Measurements from ENCODE around the gene CACNA1F.

The CACNA1F gene

DNA sequence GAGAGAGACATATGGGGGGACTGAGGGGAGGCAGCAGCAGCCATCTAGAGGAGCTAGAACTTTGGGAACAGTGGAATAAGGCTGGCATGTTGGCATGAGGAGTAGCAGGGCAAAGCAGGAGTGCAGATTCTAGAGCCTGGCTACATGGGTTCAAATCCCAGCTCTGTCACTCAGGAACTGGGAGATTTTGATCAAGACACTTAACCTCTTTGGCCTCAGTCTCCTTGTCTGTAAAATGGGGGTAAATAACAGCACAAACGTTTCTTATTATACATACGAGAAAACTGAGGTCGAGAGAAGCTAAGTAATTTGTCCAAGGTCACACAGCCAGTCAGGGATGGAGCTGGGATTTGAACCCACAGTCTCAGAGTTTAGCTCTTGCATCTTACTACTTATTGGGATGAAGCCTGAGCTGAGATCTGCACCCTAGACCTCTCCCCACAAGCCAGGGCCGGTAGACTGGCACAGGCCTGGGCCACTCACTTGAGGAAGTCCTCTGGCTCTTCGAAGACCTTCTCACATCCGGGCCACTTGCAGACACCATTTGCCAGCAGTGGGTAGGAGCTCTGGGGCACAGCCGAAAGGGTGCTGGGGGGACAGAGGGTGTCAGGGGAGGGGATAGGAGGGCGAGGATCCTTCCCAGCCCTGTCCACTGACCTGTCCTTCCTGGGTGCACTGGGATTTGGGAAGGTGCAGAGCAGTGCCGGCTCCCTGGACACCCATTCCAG is 23.3 kb upstream of the CACNA1F start:
- H3K4me2 ChIP-seq (ENCODE audit: low read length): no peak overlapping the region
- no peak overlapping the region for H4K8ac ChIP-seq (ENCODE audit: low read depth, low read length)
- H3K4me3 ChIP-seq (ENCODE audit: low read length): no peak overlapping the region
- no peaks in the 10 kb centered on the region for H3K36me3 ChIP-seq (ENCODE audit: control insufficient read depth, insufficient read depth, low read length)
- no peaks in the 10 kb centered on the region for H3K27me3 ChIP-seq (ENCODE audit: insufficient read depth, low read length, poor library complexity)
- no peak overlapping the region for H3K4ac ChIP-seq (ENCODE audit: low read depth, low read length)
- H3K79me1 ChIP-seq (ENCODE audit: low read length): no peaks in the 10 kb centered on the region
- no peak overlapping the region for H2AK5ac ChIP-seq (ENCODE audit: low read length)
- no peak overlapping the region for H2BK15ac ChIP-seq (replicated peaks; ENCODE audit: low read depth)
- H2BK5ac ChIP-seq (ENCODE audit: low read length): no peak overlapping the region
- H3K18ac ChIP-seq (ENCODE audit: low read length): no peak overlapping the region
- H3K9ac ChIP-seq (ENCODE audit: low read length): no peak overlapping the region
- H3K27ac ChIP-seq (ENCODE audit: low read depth, low read length): no peak overlapping the region
- H3K79me2 ChIP-seq (ENCODE audit: control insufficient read depth, insufficient read depth, low read length): no peaks in the 10 kb centered on the region
- H3K4me1 ChIP-seq (ENCODE audit: control insufficient read depth, low read depth, low read length): no peaks in the 10 kb centered on the region
- no peak overlapping the region for H3K23ac ChIP-seq (ENCODE audit: low read length)
- no peak for DNase-seq
- H2BK120ac ChIP-seq (ENCODE audit: low read depth, low read length): no peak overlapping the region
- H3K56ac ChIP-seq (ENCODE audit: low read length): no peak overlapping the region
- WGBS (ENCODE audit: extremely low coverage, insufficient coverage, low lambda C conversion rate): no CpG with 5 or more reads among the region's 9 CpGs
- H4K5ac ChIP-seq (ENCODE audit: low read length): no peak overlapping the region

DNA sequence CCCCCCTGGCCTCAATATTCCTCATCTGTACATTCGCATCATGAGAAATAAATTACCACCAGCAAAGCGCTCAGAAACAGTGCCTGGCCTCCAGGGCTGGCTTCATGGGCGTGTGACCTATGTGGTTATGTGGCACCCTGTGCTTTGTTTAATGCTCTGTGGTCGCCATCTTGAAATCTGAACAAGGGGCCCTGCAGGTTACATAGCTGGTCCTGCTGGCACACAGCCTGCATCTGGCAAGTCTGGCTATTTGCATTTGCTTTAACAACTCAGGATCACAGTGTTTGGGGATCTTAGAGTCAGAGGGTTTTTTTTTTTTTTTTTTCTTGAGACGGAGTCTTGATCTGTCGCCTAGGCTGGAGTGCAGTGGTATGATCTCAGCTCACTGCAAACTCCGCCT is 21.5 kb upstream of the CACNA1F start:
- Histone ChIP-seq H3K23ac (ENCODE audit: low read length) (no peak overlapping the region), H4K8ac (ENCODE audit: low read depth, low read length) (no peak overlapping the region), H3K4ac (ENCODE audit: low read depth, low read length) (no peak overlapping the region), H4K5ac (ENCODE audit: low read length) (no peak overlapping the region), H3K4me2 (ENCODE audit: low read length) (no peak overlapping the region), H2BK120ac (ENCODE audit: low read depth, low read length) (no peak overlapping the region), H3K27ac (ENCODE audit: low read depth, low read length) (no peak overlapping the region), H3K4me1 (ENCODE audit: control insufficient read depth, low read depth, low read length) (no peaks in the 10 kb centered on the region), H2AK5ac (ENCODE audit: low read length) (no peak overlapping the region), H2BK15ac (replicated peaks; ENCODE audit: low read depth) (no peak overlapping the region), H3K56ac (ENCODE audit: low read length) (no peak overlapping the region), H3K18ac (ENCODE audit: low read length) (no peak overlapping the region), H3K9ac (ENCODE audit: low read length) (no peak overlapping the region), H3K79me2 (ENCODE audit: control insufficient read depth, insufficient read depth, low read length) (no peaks in the 10 kb centered on the region), H3K4me3 (ENCODE audit: low read length) (no peak overlapping the region), H2BK5ac (ENCODE audit: low read length) (no peak overlapping the region), H3K79me1 (ENCODE audit: low read length) (no peaks in the 10 kb centered on the region), H3K36me3 (ENCODE audit: control insufficient read depth, insufficient read depth, low read length) (no peaks in the 10 kb centered on the region), H3K27me3 (ENCODE audit: insufficient read depth, low read length, poor library complexity) (no peaks in the 10 kb centered on the region)
- no peak for DNase-seq
- WGBS (ENCODE audit: extremely low coverage, insufficient coverage, low lambda C conversion rate): no CpG with 5 or more reads among the region's 7 CpGs

DNA sequence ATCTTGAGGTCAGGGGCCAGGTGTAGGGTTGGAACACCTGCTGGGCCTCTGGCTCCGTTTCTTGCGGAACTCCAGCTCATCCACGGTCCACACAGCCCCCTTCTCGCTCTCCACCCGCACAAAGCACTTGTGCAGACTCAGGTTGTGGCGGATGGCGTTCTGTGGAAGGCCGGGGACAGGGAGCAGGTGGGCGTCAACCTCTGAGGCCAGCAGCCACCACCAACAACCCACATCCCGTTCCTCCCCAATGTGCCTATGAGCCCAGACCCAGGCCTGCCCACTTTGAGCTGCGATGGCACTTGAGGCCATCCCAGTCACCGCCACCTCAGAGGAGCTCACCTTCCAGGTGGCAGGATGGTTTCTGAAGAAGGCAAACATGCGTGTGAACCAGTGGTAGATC is 18.2 kb upstream of the CACNA1F start:
- no peaks in the 10 kb centered on the region for H3K79me2 ChIP-seq (ENCODE audit: control insufficient read depth, insufficient read depth, low read length)
- no peak overlapping the region for H3K18ac ChIP-seq (ENCODE audit: low read length)
- no peak overlapping the region for H2AK5ac ChIP-seq (ENCODE audit: low read length)
- H3K4me3 ChIP-seq (ENCODE audit: low read length): no peak overlapping the region
- H4K5ac ChIP-seq (ENCODE audit: low read length): no peak overlapping the region
- H3K4me2 ChIP-seq (ENCODE audit: low read length): no peak overlapping the region
- H3K36me3 ChIP-seq (ENCODE audit: control insufficient read depth, insufficient read depth, low read length): no peaks in the 10 kb centered on the region
- no peak overlapping the region for H3K23ac ChIP-seq (ENCODE audit: low read length)
- H3K9ac ChIP-seq (ENCODE audit: low read length): no peak overlapping the region
- H3K4me1 ChIP-seq (ENCODE audit: control insufficient read depth, low read depth, low read length): no peaks in the 10 kb centered on the region
- no peak overlapping the region for H4K8ac ChIP-seq (ENCODE audit: low read depth, low read length)
- H3K27me3 ChIP-seq (ENCODE audit: insufficient read depth, low read length, poor library complexity): no peaks in the 10 kb centered on the region
- no peak overlapping the region for H3K4ac ChIP-seq (ENCODE audit: low read depth, low read length)
- no peaks in the 10 kb centered on the region for H3K79me1 ChIP-seq (ENCODE audit: low read length)
- H2BK120ac ChIP-seq (ENCODE audit: low read depth, low read length): no peak overlapping the region
- H2BK5ac ChIP-seq (ENCODE audit: low read length): no peak overlapping the region
- no peak for DNase-seq
- H3K56ac ChIP-seq (ENCODE audit: low read length): no peak overlapping the region
- H3K27ac ChIP-seq (ENCODE audit: low read depth, low read length): no peak overlapping the region
- WGBS (ENCODE audit: extremely low coverage, insufficient coverage, low lambda C conversion rate): no CpG with 5 or more reads among the region's 13 CpGs
- H2BK15ac ChIP-seq (replicated peaks; ENCODE audit: low read depth): no peak overlapping the region

DNA sequence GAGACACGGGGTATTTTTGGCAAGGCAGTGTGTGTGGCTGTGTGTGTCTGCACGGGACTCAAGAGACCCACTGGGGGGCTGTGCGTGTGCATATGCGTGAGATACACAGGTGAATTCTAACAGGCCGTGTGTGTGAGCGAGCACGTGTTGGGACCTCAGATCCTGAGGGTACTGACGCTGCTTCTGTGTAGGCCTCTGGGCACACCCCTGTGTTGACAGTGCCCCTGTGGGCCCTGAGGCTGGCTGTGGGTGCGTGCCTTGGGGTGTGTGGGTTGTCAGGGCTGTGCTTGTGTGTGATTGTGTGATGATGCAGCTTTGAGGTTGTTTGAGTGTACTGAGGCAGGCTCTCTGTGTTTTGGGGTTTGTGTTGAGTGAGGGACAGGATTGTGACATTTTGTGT is 17.4 kb upstream of the CACNA1F start:
- Histone ChIP-seq H3K4me1 (ENCODE audit: control insufficient read depth, low read depth, low read length) (no peaks in the 10 kb centered on the region), H3K4me3 (ENCODE audit: low read length) (no peak overlapping the region), H3K9ac (ENCODE audit: low read length) (no peak overlapping the region), H2AK5ac (ENCODE audit: low read length) (no peak overlapping the region), H3K18ac (ENCODE audit: low read length) (no peak overlapping the region), H3K79me2 (ENCODE audit: control insufficient read depth, insufficient read depth, low read length) (no peaks in the 10 kb centered on the region), H2BK15ac (replicated peaks; ENCODE audit: low read depth) (no peak overlapping the region), H3K27ac (ENCODE audit: low read depth, low read length) (no peak overlapping the region), H3K4me2 (ENCODE audit: low read length) (no peak overlapping the region), H3K36me3 (ENCODE audit: control insufficient read depth, insufficient read depth, low read length) (no peaks in the 10 kb centered on the region), H2BK120ac (ENCODE audit: low read depth, low read length) (no peak overlapping the region), H3K4ac (ENCODE audit: low read depth, low read length) (no peak overlapping the region), H3K27me3 (ENCODE audit: insufficient read depth, low read length, poor library complexity) (no peaks in the 10 kb centered on the region), H4K8ac (ENCODE audit: low read depth, low read length) (no peak overlapping the region), H3K56ac (ENCODE audit: low read length) (no peak overlapping the region), H3K23ac (ENCODE audit: low read length) (no peak overlapping the region), H2BK5ac (ENCODE audit: low read length) (no peak overlapping the region), H3K79me1 (ENCODE audit: low read length) (no peaks in the 10 kb centered on the region), H4K5ac (ENCODE audit: low read length) (no peak overlapping the region)
- DNase-seq: no peak
- WGBS (ENCODE audit: extremely low coverage, insufficient coverage, low lambda C conversion rate): no CpG with 5 or more reads among the region's 9 CpGs

DNA sequence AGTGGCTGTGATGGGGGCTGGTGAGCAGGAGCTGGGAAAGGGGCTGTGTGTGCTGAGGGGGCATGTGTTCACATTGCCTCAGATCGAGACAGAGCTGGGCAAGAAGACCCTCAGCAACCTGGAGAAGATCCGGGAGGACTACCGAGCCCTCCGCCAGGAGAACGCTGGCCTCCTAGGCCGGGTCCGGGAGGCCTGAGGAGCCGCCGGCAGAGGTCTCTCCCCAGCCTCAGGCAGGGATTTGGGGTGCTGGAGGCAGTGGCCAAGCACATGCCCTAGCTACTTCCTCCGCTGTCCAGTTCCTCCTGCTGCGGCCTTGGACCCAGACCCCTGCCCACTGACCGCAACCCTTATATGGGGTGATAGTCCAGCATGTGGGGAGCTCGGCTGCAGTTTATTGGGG is 16.9 kb upstream of the CACNA1F start:
- Histone ChIP-seq H2AK5ac (ENCODE audit: low read length) (no peak overlapping the region), H2BK15ac (replicated peaks; ENCODE audit: low read depth) (no peak overlapping the region), H2BK5ac (ENCODE audit: low read length) (no peak overlapping the region), H3K4me3 (ENCODE audit: low read length) (no peak overlapping the region), H2BK120ac (ENCODE audit: low read depth, low read length) (no peak overlapping the region), H3K27ac (ENCODE audit: low read depth, low read length) (no peak overlapping the region), H3K4me2 (ENCODE audit: low read length) (no peak overlapping the region), H3K9ac (ENCODE audit: low read length) (no peak overlapping the region), H3K18ac (ENCODE audit: low read length) (no peak overlapping the region), H3K36me3 (ENCODE audit: control insufficient read depth, insufficient read depth, low read length) (no peaks in the 10 kb centered on the region), H3K79me2 (ENCODE audit: control insufficient read depth, insufficient read depth, low read length) (no peaks in the 10 kb centered on the region), H4K5ac (ENCODE audit: low read length) (no peak overlapping the region), H3K79me1 (ENCODE audit: low read length) (no peaks in the 10 kb centered on the region), H3K4me1 (ENCODE audit: control insufficient read depth, low read depth, low read length) (no peaks in the 10 kb centered on the region), H4K8ac (ENCODE audit: low read depth, low read length) (no peak overlapping the region), H3K23ac (ENCODE audit: low read length) (no peak overlapping the region), H3K56ac (ENCODE audit: low read length) (no peak overlapping the region), H3K4ac (ENCODE audit: low read depth, low read length) (no peak overlapping the region), H3K27me3 (ENCODE audit: insufficient read depth, low read length, poor library complexity) (no peaks in the 10 kb centered on the region)
- no peak for DNase-seq
- no CpG with 5 or more reads among the region's 13 CpGs for WGBS (ENCODE audit: extremely low coverage, insufficient coverage, low lambda C conversion rate)

DNA sequence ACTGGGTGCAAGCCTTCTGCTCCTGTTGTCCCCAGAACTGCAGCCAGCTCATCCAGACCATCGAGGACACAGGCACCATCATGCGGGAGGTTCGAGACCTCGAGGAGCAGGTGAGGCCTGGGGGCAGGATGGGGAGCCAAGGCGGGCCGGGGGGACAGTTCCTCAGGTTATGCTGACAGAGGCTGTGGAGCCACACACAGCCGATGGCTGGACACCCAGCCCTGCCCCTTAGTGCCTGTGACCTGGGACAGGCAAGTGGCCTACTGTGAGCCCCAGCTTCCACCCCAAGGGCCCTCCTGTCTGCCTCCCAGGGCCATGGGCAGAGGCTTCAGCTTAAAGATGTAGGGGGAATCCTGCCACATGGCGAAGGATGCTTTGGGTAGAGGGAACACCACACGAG is 16.5 kb upstream of the CACNA1F start:
- H3K56ac ChIP-seq (ENCODE audit: low read length): no peak overlapping the region
- H2AK5ac ChIP-seq (ENCODE audit: low read length): no peak overlapping the region
- WGBS (ENCODE audit: extremely low coverage, insufficient coverage, low lambda C conversion rate): no CpG with 5 or more reads among the region's 9 CpGs
- no peak overlapping the region for H3K4me3 ChIP-seq (ENCODE audit: low read length)
- no peak overlapping the region for H3K4me2 ChIP-seq (ENCODE audit: low read length)
- no peaks in the 10 kb centered on the region for H3K79me2 ChIP-seq (ENCODE audit: control insufficient read depth, insufficient read depth, low read length)
- DNase-seq: no peak
- H3K9ac ChIP-seq (ENCODE audit: low read length): no peak overlapping the region
- no peak overlapping the region for H4K5ac ChIP-seq (ENCODE audit: low read length)
- H2BK15ac ChIP-seq (replicated peaks; ENCODE audit: low read depth): no peak overlapping the region
- no peak overlapping the region for H2BK5ac ChIP-seq (ENCODE audit: low read length)
- no peaks in the 10 kb centered on the region for H3K27me3 ChIP-seq (ENCODE audit: insufficient read depth, low read length, poor library complexity)
- no peaks in the 10 kb centered on the region for H3K79me1 ChIP-seq (ENCODE audit: low read length)
- no peak overlapping the region for H3K27ac ChIP-seq (ENCODE audit: low read depth, low read length)
- H3K23ac ChIP-seq (ENCODE audit: low read length): no peak overlapping the region
- no peak overlapping the region for H4K8ac ChIP-seq (ENCODE audit: low read depth, low read length)
- H3K36me3 ChIP-seq (ENCODE audit: control insufficient read depth, insufficient read depth, low read length): no peaks in the 10 kb centered on the region
- no peak overlapping the region for H2BK120ac ChIP-seq (ENCODE audit: low read depth, low read length)
- no peak overlapping the region for H3K4ac ChIP-seq (ENCODE audit: low read depth, low read length)
- H3K18ac ChIP-seq (ENCODE audit: low read length): no peak overlapping the region
- no peaks in the 10 kb centered on the region for H3K4me1 ChIP-seq (ENCODE audit: control insufficient read depth, low read depth, low read length)
